Adrenal gland (tissue), 12 donors: ENCODE data around the gene ZDHHC14. TPM values are rescaled to one million over a fixed set of nuclear protein-coding genes. Genes with fewer than 3 reads are reported as not detected.

Experiments
- DNase-seq, 7 donors: peaks; one replicate each; pipeline ENCODE4 v3.0.0-alpha.2; 2019 to 2020
- H3K27ac ChIP-seq, 5 donors: fragments of 200-600 bp; sonication (generic) in 4 of 5; 1 replicate in 3 of 5; 2 replicates in 2 of 5; pipeline versions ENCODE4 v1.5.1 to v1.8.0; 2016 to 2020; ENCODE audit warnings: mild to moderate bottlenecking in 1 of 5
- H3K27me3 ChIP-seq: fragments of 200-600 bp; 2 replicates; pipeline ENCODE4 v1.8.0; 2021
- H3K36me3 ChIP-seq, 2 donors: fragments of 200-600 bp; replicated peaks in 1 of 2; 1 replicate in 1 of 2; 2 replicates in 1 of 2; pipeline versions ENCODE4 v1.5.1 to v1.8.0; 2018 to 2022
- H3K4me1 ChIP-seq, 2 donors: fragments of 200-600 bp; replicated peaks in 1 of 2; 1 replicate in 1 of 2; 2 replicates in 1 of 2; pipeline versions ENCODE4 v1.5.1 to v1.8.0; 2018 to 2021
- H3K4me3 ChIP-seq, 4 donors: fragments of 200-600 bp; sonication (generic) in 3 of 4; one replicate each; pipeline ENCODE4 v1.5.1; 2016 to 2018
- H3K9me3 ChIP-seq, 3 donors: fragments of 200-600 bp; sonication (generic) in 1 of 3; replicated peaks in 1 of 3; 1 replicate in 2 of 3; 2 replicates in 1 of 3; pipeline versions ENCODE4 v1.5.1 to v1.8.0; 2016 to 2021
- CTCF ChIP-seq, 6 experiments: fragments of 450-650 bp in 4 of 6; fragments of 200-600 bp in 2 of 6; sonication (generic) in 1 of 6; IDR thresholded peaks; 1 replicate in 5 of 6; 2 replicates in 1 of 6; pipeline versions ENCODE4 v1.5.1 to v1.8.0; 2016 to 2021; ENCODE audit warnings: antibody characterized with exemption in 6 of 6, mild to moderate bottlenecking in 2 of 6, moderate library complexity in 1 of 6
- POLR2A ChIP-seq, 2 donors: fragments of 450-650 bp; IDR thresholded peaks; one replicate each; pipeline ENCODE4 v1.6.1; 2017; ENCODE audit warnings: antibody characterized with exemption in 2 of 2, mild to moderate bottlenecking in 2 of 2, moderate library complexity in 1 of 2
- WGBS, 4 donors: extraction: QIAGEN DNeasy Blood & Tissue Kit in 2 of 4; methylation state at CpG; one replicate each; pipeline versions ENCODE4 v1.1.5 to v1.1.7; 2013 to 2017; 5-methylcytosine and 5-hydroxymethylcytosine counted together
- intact Hi-C, 2 donors: fragments of 100-400 bp; cut with DNase I; formaldehyde crosslinking; loops; one replicate each; pipeline versions ENCODE4 v1.14.1 to v1.15.0; 2022 to 2023
- polyA plus RNA-seq, 3 donors: library from polyadenylated mRNA; stranded (reverse); fragments of 200-250 nt in 2 of 3; fragments of 350-450 nt in 1 of 3; fragmentation: Illumina TruSeq in 1 of 3; extraction: RNeasy Lipid Tissue Mini Kit (QIAGEN cat#74804) in 1 of 3; gene quantifications; one replicate each; pipeline ENCODE4 v1.2.3, GENCODE V29; 2013 to 2014
- total RNA-seq, 9 donors: library from RNA; depleted of rRNA in 4 of 9; stranded (reverse); fragments of >200 nt in 4 of 9; fragments of 120-200 nt in 1 of 9; fragmentation: NEBNext Ultra II Directional in 1 of 9; extraction: Animal tissue kit (Norgen Biotek cat#: 25700) in 1 of 9; gene quantifications; one replicate each; pipeline versions ENCODE4 v1.1.0 to v1.2.4, GENCODE V29; 2013 to 2023
- donor health status: healthy with polysubstance abuse.
- donor health status: Bipolar disorder and iron deficiency.
- donor health status: DM: yes; HTN: yes; CAD: no.
- donor health status: DM: no; HTN: no; CAD: no.
- donor health status: DM: no; HTN: no; CAD: no.
- donor health status: DM: yes; HTN: yes; CAD: no.

Gene ZDHHC14
- total and polyA plus RNA-seq, 12 donors: 3.8 to 14.3 (median 8.8) TPM

DNA sequence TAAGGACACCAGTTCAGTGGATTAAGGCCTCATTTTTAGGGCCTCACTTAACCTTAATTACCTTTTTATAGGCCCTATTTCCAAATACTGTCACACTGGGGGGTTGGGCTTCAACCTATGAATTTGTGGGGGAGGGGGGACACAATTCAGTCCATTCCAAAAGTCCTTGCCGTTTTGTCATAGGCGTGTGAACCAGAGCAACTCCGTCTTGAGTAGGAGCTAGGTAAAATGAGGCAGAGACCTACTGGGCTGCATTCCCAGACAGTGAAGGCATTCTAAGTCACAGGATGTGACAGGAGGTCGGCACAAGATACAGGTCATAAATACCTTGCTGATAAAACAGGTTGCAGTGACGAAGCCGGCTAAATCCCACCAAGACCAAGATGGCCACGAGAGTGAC, 328.6 kb downstream of the ZDHHC14 start:
- H3K4me3 ChIP-seq: no peak overlapping the region
- no peaks in the 10 kb centered on the region for H3K36me3 ChIP-seq
- H3K27ac ChIP-seq: no peak overlapping the region
- TF ChIP-seq POLR2A (IDR thresholded peaks at IDR 0.05): no peak
- no peak for TF ChIP-seq CTCF (IDR thresholded peaks at IDR 0.05)
- H3K27me3 ChIP-seq: no peaks in the 10 kb centered on the region
- H3K4me1 ChIP-seq: peaks cover 0 to 5% of the 10 kb centered on the region in 2 donors
- WGBS, 4 donors: 69 to 82% (median 78%) methylated on average over 7 of the region's 7 CpGs
- H3K9me3 ChIP-seq: no peaks in the 10 kb centered on the region
- intact Hi-C loops: no loop called here
- no peak for DNase-seq

DNA sequence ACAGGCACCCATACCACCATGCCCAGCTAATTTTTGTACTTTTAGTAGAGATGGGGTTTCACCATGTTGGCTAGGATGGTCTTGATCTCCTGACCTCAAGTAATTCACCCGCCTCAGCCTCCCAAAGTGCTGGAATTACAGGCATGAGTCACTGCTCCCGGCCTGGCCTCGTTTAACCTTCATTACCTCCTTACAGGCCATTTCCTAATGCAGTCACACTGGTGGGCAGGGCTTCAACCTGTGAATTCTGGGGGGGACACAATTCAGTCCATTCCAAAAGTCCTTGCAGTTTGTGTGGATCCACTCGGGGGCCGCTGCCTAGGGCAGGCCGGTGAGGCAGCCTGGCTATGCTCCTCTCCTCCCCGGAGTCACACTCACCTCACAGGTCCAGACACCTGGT, 329.6 kb downstream of the ZDHHC14 start:
- WGBS, 4 donors: 65 to 75% (median 66%) methylated on average over 7 of the region's 7 CpGs
- TF ChIP-seq CTCF (IDR thresholded peaks at IDR 0.05) (no peak), POLR2A (IDR thresholded peaks at IDR 0.05) (no peak)

GRCh38 chr6:157711060-157711459, 330.1 kb downstream of the ZDHHC14 start:
- peak; percentile 49 to 85 (median 79) for DNase-seq
- no peak overlapping the region for H3K4me3 ChIP-seq
- H3K27me3 ChIP-seq: no peaks in the 10 kb centered on the region
- intact Hi-C loops: no loop called here
- peak overlapping the region in 3 of 5 donors; percentile 39 to 79 (median 73) for H3K27ac ChIP-seq
- TF ChIP-seq CTCF (IDR thresholded peaks at IDR 0.05) (no peak), POLR2A (IDR thresholded peaks at IDR 0.05) (no peak)
- no peaks in the 10 kb centered on the region for H3K36me3 ChIP-seq
- H3K9me3 ChIP-seq: no peaks in the 10 kb centered on the region
- 53 to 67% (median 62%) methylated on average over 5 to 8 of the region's 8 CpGs for WGBS, 4 donors
- peaks cover 0 to 10% of the 10 kb centered on the region in 2 donors for H3K4me1 ChIP-seq

More for the DNA sequence above, 329.6 kb downstream of the ZDHHC14 start:
- intact Hi-C loops: no loop called here
- Histone ChIP-seq H3K27me3 (no peaks in the 10 kb centered on the region), H3K27ac (peak overlapping the region in 3 of 5 donors; percentile 39 to 79 (median 73)), H3K36me3 (no peaks in the 10 kb centered on the region), H3K4me3 (no peak overlapping the region), H3K9me3 (no peaks in the 10 kb centered on the region), H3K4me1 (peaks cover 0 to 9% of the 10 kb centered on the region in 2 donors)
- DNase-seq: peak in 6 of 7 donors; percentile 58 to 78 (median 68)

- DNase-seq: no peak
- H3K27ac ChIP-seq: no peak overlapping the region
- H3K27me3 ChIP-seq: no peaks in the 10 kb centered on the region
- peaks cover 0 to 10% of the 10 kb centered on the region in 2 donors for H3K4me1 ChIP-seq
- no peak overlapping the region for H3K4me3 ChIP-seq
- no peaks in the 10 kb centered on the region for H3K9me3 ChIP-seq
- 87 to 91% (median 89%) methylated on average over 5 to 8 of the region's 8 CpGs for WGBS, 4 donors
- no peak for TF ChIP-seq CTCF (IDR thresholded peaks at IDR 0.05)
- no peak for TF ChIP-seq POLR2A (IDR thresholded peaks at IDR 0.05)
- intact Hi-C loops: no loop called here
- H3K36me3 ChIP-seq: no peaks in the 10 kb centered on the region
Observed at GRCh38 chr6:157712585-157713295, 331.8 kb downstream of the ZDHHC14 start.
